HG02798 (cell line): ENCODE results near the gene APH1B.
"Not testable (repeated sequence)": the region's sequence is repeated elsewhere in the genome, so short reads cannot be mapped to it uniquely, and the experiment has no call there.

ENCODE experiments used
- ATAC-seq: cut with Tn5 transposase; IDR thresholded peaks from one replicate; pipeline ENCODE4 v1.9.1; 2021; ENCODE audit warnings: mild to moderate bottlenecking; ENCODE audit not compliant: unreplicated experiment, poor library complexity

APH1B gene

DNA sequence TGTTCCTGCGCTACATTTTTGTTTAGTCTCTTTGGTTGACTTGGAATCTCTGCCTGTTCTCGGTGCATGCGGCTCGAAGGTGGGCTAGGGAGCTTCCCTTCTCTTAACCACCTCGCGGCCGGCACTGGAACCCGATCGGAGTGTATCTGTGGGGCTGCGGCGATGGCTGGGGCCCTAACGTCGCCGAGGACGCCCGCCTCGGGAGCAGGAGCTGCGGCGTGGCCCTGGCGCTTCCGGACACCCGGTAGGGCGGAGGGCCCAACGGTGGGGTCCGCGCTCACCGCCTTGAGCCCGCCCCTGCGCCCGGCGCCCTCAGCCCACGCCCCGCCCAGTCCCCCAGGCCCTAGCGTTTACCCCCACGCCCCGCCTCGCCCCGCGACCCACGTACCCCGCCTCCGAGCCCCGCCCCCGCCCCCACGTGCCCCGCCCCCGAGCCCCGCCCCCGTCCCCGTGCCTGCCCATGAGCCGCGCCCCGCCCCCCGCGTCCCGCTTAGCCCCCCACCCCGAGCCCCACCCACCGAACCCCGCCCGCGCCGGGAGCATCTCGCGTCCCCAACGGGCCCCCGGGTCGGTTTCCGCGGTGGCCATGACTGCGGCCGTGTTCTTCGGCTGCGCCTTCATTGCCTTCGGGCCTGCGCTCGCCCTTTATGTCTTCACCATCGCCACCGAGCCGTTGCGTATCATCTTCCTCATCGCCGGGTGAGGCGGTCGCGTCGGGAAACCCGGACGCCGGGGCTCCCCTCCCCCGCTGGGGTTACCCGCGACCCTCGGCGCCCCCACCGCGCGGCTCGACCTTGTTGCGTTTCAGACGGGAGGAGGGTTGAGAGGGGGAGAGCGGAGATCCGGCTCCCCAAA, at the start of gene APH1B:
TSS of gene APH1B (plus strand) at position 568 of the 855 bp plus-strand sequence. CDS start at position 587, 19 bp downstream.
- ATAC-seq: peak; percentile 90

DNA sequence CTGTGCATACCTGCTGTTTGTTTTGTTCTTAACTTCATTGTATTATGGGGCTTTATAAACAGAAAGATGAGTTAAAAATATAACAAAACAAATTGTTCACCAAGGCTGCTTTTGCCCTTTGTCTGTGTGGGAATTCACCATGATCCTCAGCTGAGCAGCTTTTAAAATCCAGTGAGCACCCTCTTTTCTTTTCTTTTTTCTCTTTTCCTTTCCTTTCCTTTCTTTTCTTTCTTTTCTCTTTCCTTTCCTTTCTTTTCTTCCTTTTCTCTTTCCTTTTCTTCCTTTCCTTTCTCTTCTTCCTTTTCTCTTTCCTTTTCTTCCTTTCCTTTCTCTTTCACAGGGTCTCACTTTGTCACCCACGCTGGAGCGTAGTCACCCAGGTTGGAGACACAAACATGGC, 49.7 kb upstream of the APH1B start:
- ATAC-seq: no peak

GRCh38 chr15:63231206-63231605, 46.2 kb upstream of the APH1B start:
- no peak for ATAC-seq

DNA sequence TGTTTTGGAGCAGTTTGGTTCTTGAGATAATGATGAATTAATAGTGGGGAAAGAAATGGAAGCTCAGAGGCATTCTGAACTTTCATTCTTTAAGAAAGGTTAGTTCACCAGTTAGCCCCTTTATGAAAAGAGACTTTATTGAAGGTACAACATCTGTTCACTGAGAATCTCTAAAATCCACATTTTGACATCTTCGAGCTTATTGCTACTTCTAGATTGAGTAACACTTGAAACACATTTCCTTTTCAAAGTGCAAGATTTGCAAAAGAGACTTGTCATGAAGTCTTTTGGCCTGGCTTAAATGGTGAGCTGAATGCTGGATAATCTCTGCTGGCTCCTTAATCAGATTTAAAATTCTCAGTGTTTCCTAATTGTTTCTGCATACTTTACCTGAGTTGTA, 45.7 kb upstream of the APH1B start:
- no peak for ATAC-seq

- ATAC-seq: no peak
Observed at GRCh38 chr15:63232405-63232804, 45.0 kb upstream of the APH1B start.

DNA sequence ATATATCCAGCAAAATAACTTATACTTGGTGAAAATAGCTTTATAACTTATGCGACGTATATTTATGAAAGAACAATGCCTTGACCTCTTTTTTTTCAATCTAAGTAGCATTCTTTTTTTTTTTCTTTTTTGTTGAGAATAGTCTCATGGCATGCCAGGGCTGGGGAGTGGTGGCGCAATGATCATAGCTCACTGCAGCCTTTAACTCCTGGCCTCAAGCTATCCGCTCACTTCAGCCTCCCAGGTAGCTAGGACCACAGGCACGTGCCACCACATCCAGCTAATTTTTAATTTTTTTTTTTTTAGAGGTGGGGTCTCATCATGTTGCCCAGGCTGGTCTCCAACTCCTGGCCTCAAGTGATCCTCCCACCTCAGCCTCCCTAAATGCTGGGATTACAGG, 44.5 kb upstream of the APH1B start:
- no peak for ATAC-seq

GRCh38 chr15:63233667-63234423, 43.6 kb upstream of the APH1B start:
- ATAC-seq: no peak

- no peak for ATAC-seq
Observed at GRCh38 chr15:63234451-63234870, 42.9 kb upstream of the APH1B start.

DNA sequence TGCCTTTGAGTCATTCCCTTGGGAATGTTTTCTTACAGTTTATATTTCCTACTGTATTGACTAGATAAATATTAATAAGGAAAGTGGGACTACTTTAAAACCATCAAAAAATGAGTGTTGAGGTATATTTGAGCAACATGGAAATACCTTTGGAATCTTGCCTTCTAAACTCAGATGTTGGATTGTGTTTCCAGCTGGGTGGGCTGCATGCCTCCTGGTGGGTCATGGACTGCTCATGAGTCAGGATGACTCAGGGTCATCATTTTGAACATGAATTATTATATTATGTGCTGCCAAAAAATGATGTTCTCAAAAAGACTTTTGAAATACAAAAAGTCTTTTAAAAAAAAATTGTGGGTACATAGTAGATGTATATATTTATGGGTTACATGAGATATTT, 41.1 kb upstream of the APH1B start:
- ATAC-seq: no peak

DNA sequence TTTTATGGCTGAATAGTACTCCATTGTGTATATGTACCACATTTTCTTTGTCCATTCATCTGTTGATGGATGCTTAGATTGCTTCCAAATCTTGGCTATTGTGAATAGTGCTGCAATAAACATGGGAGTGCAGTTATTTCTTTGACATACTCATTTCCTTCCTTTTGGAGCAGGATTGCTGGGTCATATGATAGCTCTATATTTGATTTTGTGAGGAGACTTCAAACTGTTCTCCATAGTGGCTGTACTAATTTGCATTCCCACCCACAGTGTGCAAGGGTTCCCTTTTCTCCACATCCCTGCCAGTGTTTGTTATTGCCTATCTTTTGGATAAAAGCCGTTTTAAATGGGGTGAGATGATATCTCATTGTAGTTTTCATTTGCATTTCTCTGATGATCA, 40.3 kb upstream of the APH1B start:
- ATAC-seq: not testable (repeated sequence)

GRCh38 chr15:63238171-63238570, 39.2 kb upstream of the APH1B start:
- ATAC-seq: no peak

GRCh38 chr15:63238796-63239195, 38.6 kb upstream of the APH1B start:
- ATAC-seq: no peak

- ATAC-seq: no peak
Observed at GRCh38 chr15:63240109-63240508, 37.3 kb upstream of the APH1B start.

GRCh38 chr15:63241316-63241715, 36.1 kb upstream of the APH1B start:
- no peak for ATAC-seq

GRCh38 chr15:63243101-63243500, 34.3 kb upstream of the APH1B start:
- ATAC-seq: no peak

DNA sequence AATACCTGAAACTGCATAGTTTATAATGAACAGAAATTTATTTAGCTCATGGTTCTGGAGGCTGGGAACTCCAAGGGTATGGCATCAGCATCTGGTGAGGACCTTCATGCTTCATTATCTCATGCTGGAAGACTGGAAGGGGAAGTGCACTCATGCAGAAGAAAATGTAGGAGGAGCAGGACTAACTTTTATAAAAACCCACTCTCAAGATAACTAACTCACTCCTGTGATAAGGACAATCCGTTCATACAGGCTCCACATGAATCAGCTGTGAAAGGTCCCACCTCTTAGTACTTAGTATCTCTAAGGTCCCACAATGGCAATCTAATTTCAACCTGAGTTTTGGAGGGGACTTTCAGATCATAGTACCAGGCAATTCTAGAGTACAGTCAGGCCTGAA, 33.6 kb upstream of the APH1B start:
- ATAC-seq: no peak

DNA sequence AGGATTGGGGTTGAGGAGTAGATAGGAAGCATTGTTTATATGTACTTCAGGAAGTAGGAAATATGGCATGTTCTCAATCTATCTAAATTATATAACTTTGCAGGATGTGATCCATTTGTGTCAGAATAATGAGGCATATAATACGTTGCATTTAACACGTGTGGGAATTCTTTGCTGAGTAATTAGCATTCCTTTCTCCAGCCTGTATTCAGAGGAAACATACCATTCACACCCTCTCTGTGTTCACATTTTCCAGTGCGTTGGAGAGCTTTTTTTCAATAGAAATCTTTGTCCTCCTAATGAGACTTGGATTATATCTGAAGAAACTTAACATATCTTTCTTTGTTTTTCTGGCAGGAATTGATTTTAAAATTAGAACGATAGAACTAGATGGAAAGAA, 33.0 kb upstream of the APH1B start:
- ATAC-seq: no peak

GRCh38 chr15:63244976-63245645, 32.3 kb upstream of the APH1B start:
- ATAC-seq: no peak

GRCh38 chr15:63246691-63247469, 30.5 kb upstream of the APH1B start:
- no peak for ATAC-seq

DNA sequence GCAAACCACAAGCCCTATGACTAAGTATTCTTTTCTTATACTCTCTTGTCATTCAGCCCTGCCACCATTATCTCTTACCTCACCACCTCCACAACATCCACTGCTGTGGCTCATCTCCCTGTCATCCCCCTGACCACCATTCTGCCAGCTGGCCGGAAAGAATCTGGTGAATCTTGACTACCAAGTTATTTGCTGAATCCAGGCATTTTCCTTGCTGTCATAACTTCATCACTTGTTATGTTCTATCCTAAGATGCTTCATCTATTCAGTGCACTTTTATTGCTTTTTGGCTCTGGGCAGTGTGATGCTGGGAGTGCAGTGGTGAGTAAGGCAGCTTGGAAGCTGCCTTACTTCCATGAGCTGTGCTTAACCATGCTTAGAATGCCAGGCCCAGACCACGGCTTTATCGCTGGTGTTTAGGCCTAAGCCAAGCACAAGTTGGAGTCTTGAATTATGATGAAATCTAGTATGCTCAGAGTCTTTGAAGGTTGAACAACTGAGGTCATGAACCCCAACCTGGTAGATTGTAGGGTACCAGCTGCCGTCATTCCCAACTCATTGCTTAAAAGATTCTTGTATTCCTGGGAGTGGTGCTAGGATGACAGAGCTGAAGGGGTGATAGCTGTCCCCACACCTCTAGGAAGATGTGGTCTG, 27.0 kb upstream of the APH1B start:
- ATAC-seq: no peak
